EH (cell line): ENCODE measurements around the gene MMP7.
A peak's percentile ranks its signal among the peaks of the same experiment; 100 is the strongest.

Experiments used
- DNase-seq: peaks from one replicate; pipeline ENCODE4 v3.0.0-alpha.2; 2015; ENCODE audit warnings: low read depth

The MMP7 gene

GRCh38 chr11:102530558-102530957, at the start of gene MMP7:
TSS of gene MMP7 (minus strand) at chr11:102530747. CDS start at chr11:102530700, 47 bp downstream.
- DNase-seq = peak; percentile 72

GRCh38 chr11:102577723-102578122, 47.2 kb upstream of the MMP7 start:
- no peak for DNase-seq

- DNase-seq = peak; percentile 19
Observed at GRCh38 chr11:102577182-102577581, 46.6 kb upstream of the MMP7 start.

GRCh38 chr11:102576350-102576749, 45.8 kb upstream of the MMP7 start:
- DNase-seq = no peak

- DNase-seq = no peak
Observed at GRCh38 chr11:102575012-102575411, 44.5 kb upstream of the MMP7 start.

- no peak for DNase-seq
Observed at GRCh38 chr11:102573851-102574250, 43.3 kb upstream of the MMP7 start.

GRCh38 chr11:102572554-102573220, 42.1 kb upstream of the MMP7 start:
- no peak for DNase-seq

- no peak for DNase-seq
Observed at GRCh38 chr11:102568851-102569250, 38.3 kb upstream of the MMP7 start.

- DNase-seq = no peak
Observed at GRCh38 chr11:102566112-102566511, 35.6 kb upstream of the MMP7 start.

GRCh38 chr11:102564110-102564509, 33.6 kb upstream of the MMP7 start:
- peak; percentile 73 for DNase-seq

GRCh38 chr11:102561636-102562035, 31.1 kb upstream of the MMP7 start:
- DNase-seq = no peak

GRCh38 chr11:102560555-102561011, 30.0 kb upstream of the MMP7 start:
- DNase-seq = peak; percentile 77

GRCh38 chr11:102559839-102560238, 29.3 kb upstream of the MMP7 start:
- DNase-seq = no peak

GRCh38 chr11:102555091-102555490, 24.5 kb upstream of the MMP7 start:
- no peak for DNase-seq

- DNase-seq = no peak
Observed at GRCh38 chr11:102553835-102554282, 23.3 kb upstream of the MMP7 start.

GRCh38 chr11:102552447-102553194, 22.1 kb upstream of the MMP7 start:
- peak; percentile 52 for DNase-seq

GRCh38 chr11:102552020-102552419, 21.5 kb upstream of the MMP7 start:
- DNase-seq = no peak

- DNase-seq = no peak
Observed at GRCh38 chr11:102551169-102551781, 20.7 kb upstream of the MMP7 start.

GRCh38 chr11:102546923-102547471, 16.4 kb upstream of the MMP7 start:
- DNase-seq = no peak

GRCh38 chr11:102546427-102546826, 15.9 kb upstream of the MMP7 start:
- no peak for DNase-seq

GRCh38 chr11:102545701-102546100, 15.2 kb upstream of the MMP7 start:
- no peak for DNase-seq

GRCh38 chr11:102544594-102544993, 14.0 kb upstream of the MMP7 start:
- DNase-seq = no peak

- no peak for DNase-seq
Observed at GRCh38 chr11:102539567-102539966, 9.0 kb upstream of the MMP7 start.
